GM19328 (cell line): ENCODE measurements around the gene AMOTL1.
"Not testable (repeated sequence)": the region's sequence is repeated elsewhere in the genome, so short reads cannot be mapped to it uniquely, and the experiment has no call there.

Experiments used
- ATAC-seq: cut with Tn5 transposase; IDR thresholded peaks from one replicate; pipeline ENCODE4 v1.9.1; 2021; ENCODE audit warnings: mild to moderate bottlenecking, moderate library complexity; ENCODE audit not compliant: unreplicated experiment

The AMOTL1 gene

GRCh38 chr11:94849839-94850238, 81.7 kb downstream of the AMOTL1 start:
- ATAC-seq, result no peak

GRCh38 chr11:94851864-94852636, 83.9 kb downstream of the AMOTL1 start:
- ATAC-seq, result no peak

GRCh38 chr11:94853288-94853687, 85.1 kb downstream of the AMOTL1 start:
- not testable (repeated sequence) for ATAC-seq

- ATAC-seq, result no peak
These were observed 85.7 kb downstream of the AMOTL1 start for GRCh38 chr11:94853836-94854235.

GRCh38 chr11:94854770-94855633, 86.8 kb downstream of the AMOTL1 start:
- ATAC-seq, result no peak

GRCh38 chr11:94855666-94856065, 87.5 kb downstream of the AMOTL1 start:
- no peak for ATAC-seq

GRCh38 chr11:94856443-94856842, 88.3 kb downstream of the AMOTL1 start:
- ATAC-seq, result no peak

GRCh38 chr11:94857337-94857736, 89.2 kb downstream of the AMOTL1 start:
- no peak for ATAC-seq

- no peak for ATAC-seq
These were observed 90.0 kb downstream of the AMOTL1 start for GRCh38 chr11:94858012-94858705.

- no peak for ATAC-seq
These were observed 92.2 kb downstream of the AMOTL1 start for GRCh38 chr11:94860333-94860732.

- no peak for ATAC-seq
These were observed 93.2 kb downstream of the AMOTL1 start for GRCh38 chr11:94861306-94861845.

- no peak for ATAC-seq
These were observed 95.0 kb downstream of the AMOTL1 start for GRCh38 chr11:94862926-94863880.

- ATAC-seq, result no peak
These were observed 96.4 kb downstream of the AMOTL1 start for GRCh38 chr11:94864506-94865045.

GRCh38 chr11:94866231-94866822, 98.2 kb downstream of the AMOTL1 start:
- ATAC-seq, result no peak

GRCh38 chr11:94866936-94867795, 99.0 kb downstream of the AMOTL1 start:
- no peak for ATAC-seq

- ATAC-seq, result no peak
These were observed 100.3 kb downstream of the AMOTL1 start for GRCh38 chr11:94868468-94868867.

GRCh38 chr11:94869186-94869585, 101.0 kb downstream of the AMOTL1 start:
- ATAC-seq, result no peak

GRCh38 chr11:94870422-94870821, 102.3 kb downstream of the AMOTL1 start:
- ATAC-seq, result no peak
